HFFc6 (cell line): ENCODE data around the gene JARID2. TPM values are rescaled to one million over a fixed set of nuclear protein-coding genes. Genes with fewer than 3 reads are reported as not detected.
A peak's percentile ranks its signal among the peaks of the same experiment; 100 is the strongest.

ENCODE experiments used
- DNase-seq: peaks from one replicate; pipeline ENCODE4 v3.0.0-alpha.2; 2018
- H3K27ac Mint-ChIP-seq: 2 replicates; pipeline ENCODE4 v1.8.0; 2020; ENCODE audit warnings: mild to moderate bottlenecking, mixed read lengths
- H3K27me3 Mint-ChIP-seq: 2 replicates; pipeline ENCODE4 v1.8.0; 2021; ENCODE audit warnings: mild to moderate bottlenecking, moderate library complexity, mixed read lengths; ENCODE audit not compliant: insufficient read depth
- H3K36me3 Mint-ChIP-seq: 2 replicates; pipeline ENCODE4 v1.8.0; 2021; ENCODE audit warnings: low read depth, mixed read lengths
- H3K4me1 Mint-ChIP-seq: 2 replicates; pipeline ENCODE4 v1.8.0; 2020; ENCODE audit warnings: low read depth, mixed read lengths
- H3K4me3 Mint-ChIP-seq: 2 replicates; pipeline ENCODE4 v1.8.0; 2020; ENCODE audit warnings: mild to moderate bottlenecking, moderate library complexity, mixed read lengths
- H3K9me3 Mint-ChIP-seq: 2 replicates; pipeline ENCODE4 v1.8.0; 2020; ENCODE audit warnings: mild to moderate bottlenecking, mixed read lengths
- CTCF ChIP-seq: fragments of 200-600 bp; sonication (generic); IDR thresholded peaks from 2 replicates; pipeline ENCODE4 v1.5.0; 2021; ENCODE audit warnings: antibody characterized with exemption, mild to moderate bottlenecking
- total RNA-seq, 6 experiments: library from RNA; stranded (reverse); fragmentation: NEBNext Ultra II Directional; extraction: Animal tissue kit (Norgen Biotek cat#: 25700); gene quantifications; 2 replicates in 1 of 6; 3 replicates in 5 of 6; pipeline ENCODE4 v1.2.3, GENCODE V29; 2021

The JARID2 gene
- total RNA-seq, 6 experiments from 2014 or later, result 8.3 to 10.1 (median 9.5) TPM

- Mint-ChIP-seq H3K36me3 (peaks cover 20% of the 10 kb centered on the region), H3K27me3 (no peaks in the 10 kb centered on the region; the same call in 1 of the 2 replicates), H3K9me3 (no peaks in the 10 kb centered on the region), H3K4me3 (no peak overlapping the region), H3K27ac (no peak overlapping the region), H3K4me1 (peaks cover 62% of the 10 kb centered on the region)
- DNase-seq, result no peak
- no peak for TF ChIP-seq CTCF
Observed at GRCh38 chr6:15256538-15257271, 10.8 kb downstream of the JARID2 start.

- Mint-ChIP-seq H3K4me3 (no peak overlapping the region), H3K27ac (no peak overlapping the region; the same call in 1 of the 2 replicates), H3K27me3 (no peaks in the 10 kb centered on the region; the same call in 1 of the 2 replicates), H3K4me1 (peaks cover 69% of the 10 kb centered on the region), H3K36me3 (peaks cover 25% of the 10 kb centered on the region), H3K9me3 (no peaks in the 10 kb centered on the region)
- DNase-seq, result no peak
- TF ChIP-seq CTCF, result no peak
Observed at GRCh38 chr6:15257357-15258132, 11.7 kb downstream of the JARID2 start.

GRCh38 chr6:15259766-15260098, 13.9 kb downstream of the JARID2 start:
- peaks cover 17% of the 10 kb centered on the region for H3K36me3 Mint-ChIP-seq
- peaks cover 77% of the 10 kb centered on the region for H3K4me1 Mint-ChIP-seq
- no peaks in the 10 kb centered on the region; the same call in 1 of the 2 replicates for H3K27me3 Mint-ChIP-seq
- H3K4me3 Mint-ChIP-seq, result peak overlapping the region; percentile 68
- no peak for TF ChIP-seq CTCF
- no peaks in the 10 kb centered on the region for H3K9me3 Mint-ChIP-seq
- DNase-seq, result peak; percentile 48
- H3K27ac Mint-ChIP-seq, result peak overlapping the region; percentile 70

- Mint-ChIP-seq H3K27me3 (no peaks in the 10 kb centered on the region), H3K9me3 (no peaks in the 10 kb centered on the region), H3K27ac (peak overlapping the region; percentile 70), H3K4me3 (peak overlapping the region; percentile 68), H3K4me1 (peaks cover 82% of the 10 kb centered on the region), H3K36me3 (peaks cover 17% of the 10 kb centered on the region)
- DNase-seq, result no peak
- no peak for TF ChIP-seq CTCF
Observed at GRCh38 chr6:15260099-15260821, 14.4 kb downstream of the JARID2 start.

GRCh38 chr6:15263780-15264374, 18.0 kb downstream of the JARID2 start:
- Mint-ChIP-seq H3K27me3 (no peaks in the 10 kb centered on the region), H3K36me3 (peaks cover 9% of the 10 kb centered on the region), H3K9me3 (no peaks in the 10 kb centered on the region), H3K4me1 (peaks cover 92% of the 10 kb centered on the region), H3K27ac (no peak overlapping the region), H3K4me3 (no peak overlapping the region)
- TF ChIP-seq CTCF, result no peak
- no peak for DNase-seq
